Measurements from ENCODE around the gene NRROS. TPM values are rescaled to one million over a fixed set of nuclear protein-coding genes. Genes with fewer than 3 reads are reported as not detected.

The NRROS gene
- total and polyA plus RNA-seq, 2 of the 13 experiments (the other 11 are each of a cell fraction or from before 2014, with no cell fraction given) = not detected

GRCh38 chr3:196695849-196696226, 56.3 kb downstream of the NRROS start (continued):
- TF ChIP-seq NR2C2 (CRISPR knock-in tag; IDR thresholded peaks at IDR 0.05; ENCODE audit: borderline replicate concordance) = no peak

DNA sequence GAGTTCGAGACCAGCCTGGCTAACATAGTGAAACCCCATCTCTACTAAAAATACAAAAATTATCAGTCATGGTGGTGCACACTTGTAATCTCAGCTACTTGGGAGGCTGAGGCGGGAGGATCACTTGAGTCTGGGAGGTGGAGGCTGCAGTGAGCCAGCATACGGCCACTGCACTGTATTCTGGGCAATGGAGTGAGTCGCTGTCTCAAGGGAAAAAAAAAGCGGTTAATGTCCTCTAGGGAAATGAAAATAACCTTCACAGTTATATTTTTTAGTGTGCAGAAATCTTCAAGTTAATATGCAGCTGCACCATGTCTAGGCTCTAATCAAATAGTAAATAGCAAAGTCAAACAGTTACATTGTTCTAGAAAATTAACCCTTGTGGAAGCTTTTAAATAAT, 57.8 kb downstream of the NRROS start:
- no peak for TF ChIP-seq BHLHE40 (IDR thresholded peaks at IDR 0.05; ENCODE audit: low read length)
- TF ChIP-seq CCAR2 (optimal IDR thresholded peaks at IDR 0.05; ENCODE audit: low read depth, low read length) = no peak
- TF ChIP-seq FOXC1 (CRISPR knock-in tag; IDR thresholded peaks at IDR 0.05; ENCODE audit: borderline replicate concordance) = no peak
- no peak for TF ChIP-seq PRPF4 (IDR thresholded peaks at IDR 0.05; ENCODE audit: low read depth, low read length, poor library complexity, severe bottlenecking)
- TF ChIP-seq NFIC (IDR thresholded peaks at IDR 0.05; ENCODE audit: low read length) = no peak
- H3K79me2 ChIP-seq (ENCODE audit: insufficient read depth, low read length) = no peaks in the 10 kb centered on the region
- no peak for FAIRE-seq
- H3K36me3 ChIP-seq (replicated peaks in 1 of 2; ENCODE audit: control insufficient read depth in 1 of 2, insufficient read depth in 2 of 2, low read length in 2 of 2) = no peaks in the 10 kb centered on the region
- in situ Hi-C loops (cut with HindIII; ENCODE audit: extremely low pct_ligation_motif_present, low pct_unique_long_range_greater_than_20kb) (no loop called here), intact Hi-C loops (cut with micrococcal nuclease; ENCODE audit: unreplicated experiment) (no loop called here)
- no peak overlapping the region for H3K4me2 ChIP-seq (ENCODE audit: low read depth, low read length)
- H2AFZ ChIP-seq (ENCODE audit: low read length) = no peak overlapping the region
- no peaks in the 10 kb centered on the region for H4K20me1 ChIP-seq (ENCODE audit: insufficient read depth, low read length)
- no peaks in the 10 kb centered on the region for H3K4me1 ChIP-seq (ENCODE audit: insufficient read depth, low read length)
- CTCF ChIA-PET (ENCODE audit: low intra/inter-chr PET ratio, low total read pairs) = no interaction called here
- no peak overlapping the region for H3K9ac ChIP-seq (ENCODE audit: insufficient read depth, low read depth, low read length)
- H3K4me3 ChIP-seq (replicated peaks in 1 of 3; ENCODE audit: insufficient read depth in 1 of 3, low read depth in 2 of 3, low read length in 3 of 3) = no peak overlapping the region
- ATAC-seq = no peak
- DNase-seq (ENCODE audit: low spot score) = no peak
- BruUV-seq (replicated peaks) = no TSS peak
- no peaks in the 10 kb centered on the region for H3K9me3 ChIP-seq (ENCODE audit: low read length)
- H3K27ac ChIP-seq (ENCODE audit: extremely low read length, insufficient read depth, low read length) = no peak overlapping the region
- 70% methylated on average over 5 of the region's 5 CpGs for WGBS (ENCODE audit: low lambda C conversion rate)
- POLR2A ChIA-PET = no interaction called here
- H3K27me3 ChIP-seq (ENCODE audit: control insufficient read depth in 1 of 2, insufficient read depth in 2 of 2, low read length in 2 of 2) = peaks cover 0 to under 1% of the 10 kb centered on the region in 2 experiments; a peak in 2 of 5 replicates

DNA sequence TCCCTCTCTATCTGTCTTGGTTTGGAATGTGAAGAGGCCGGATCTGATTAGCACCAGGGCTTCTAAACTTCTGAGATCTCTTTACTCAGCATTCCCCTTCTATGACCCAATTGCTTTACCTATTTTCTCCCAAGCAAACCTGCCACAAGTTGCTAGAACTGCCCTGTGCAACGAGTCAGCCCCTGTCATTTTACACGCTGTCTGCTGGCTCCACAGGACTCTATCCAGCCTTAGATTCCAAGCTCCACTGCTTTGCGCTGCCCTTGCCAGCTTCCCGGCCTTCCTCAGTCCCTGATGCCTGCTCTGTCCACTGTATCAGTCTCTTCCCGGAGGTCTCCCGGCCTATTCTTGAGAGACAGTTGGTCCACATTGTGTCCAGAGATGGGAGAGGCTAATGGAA, 60.3 kb downstream of the NRROS start:
- H3K4me1 ChIP-seq (ENCODE audit: insufficient read depth, low read length) = no peaks in the 10 kb centered on the region
- TF ChIP-seq MATR3 (CRISPR knock-in tag; IDR thresholded peaks at IDR 0.05) = no peak
- TF ChIP-seq, protein P1, sequence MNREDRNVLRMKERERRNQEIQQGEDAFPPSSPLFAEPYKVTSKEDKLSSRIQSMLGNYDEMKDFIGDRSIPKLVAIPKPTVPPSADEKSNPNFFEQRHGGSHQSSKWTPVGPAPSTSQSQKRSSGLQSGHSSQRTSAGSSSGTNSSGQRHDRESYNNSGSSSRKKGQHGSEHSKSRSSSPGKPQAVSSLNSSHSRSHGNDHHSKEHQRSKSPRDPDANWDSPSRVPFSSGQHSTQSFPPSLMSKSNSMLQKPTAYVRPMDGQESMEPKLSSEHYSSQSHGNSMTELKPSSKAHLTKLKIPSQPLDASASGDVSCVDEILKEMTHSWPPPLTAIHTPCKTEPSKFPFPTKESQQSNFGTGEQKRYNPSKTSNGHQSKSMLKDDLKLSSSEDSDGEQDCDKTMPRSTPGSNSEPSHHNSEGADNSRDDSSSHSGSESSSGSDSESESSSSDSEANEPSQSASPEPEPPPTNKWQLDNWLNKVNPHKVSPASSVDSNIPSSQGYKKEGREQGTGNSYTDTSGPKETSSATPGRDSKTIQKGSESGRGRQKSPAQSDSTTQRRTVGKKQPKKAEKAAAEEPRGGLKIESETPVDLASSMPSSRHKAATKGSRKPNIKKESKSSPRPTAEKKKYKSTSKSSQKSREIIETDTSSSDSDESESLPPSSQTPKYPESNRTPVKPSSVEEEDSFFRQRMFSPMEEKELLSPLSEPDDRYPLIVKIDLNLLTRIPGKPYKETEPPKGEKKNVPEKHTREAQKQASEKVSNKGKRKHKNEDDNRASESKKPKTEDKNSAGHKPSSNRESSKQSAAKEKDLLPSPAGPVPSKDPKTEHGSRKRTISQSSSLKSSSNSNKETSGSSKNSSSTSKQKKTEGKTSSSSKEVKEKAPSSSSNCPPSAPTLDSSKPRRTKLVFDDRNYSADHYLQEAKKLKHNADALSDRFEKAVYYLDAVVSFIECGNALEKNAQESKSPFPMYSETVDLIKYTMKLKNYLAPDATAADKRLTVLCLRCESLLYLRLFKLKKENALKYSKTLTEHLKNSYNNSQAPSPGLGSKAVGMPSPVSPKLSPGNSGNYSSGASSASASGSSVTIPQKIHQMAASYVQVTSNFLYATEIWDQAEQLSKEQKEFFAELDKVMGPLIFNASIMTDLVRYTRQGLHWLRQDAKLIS (CRISPR knock-in tag; IDR thresholded peaks at IDR 0.05) = no peak
- no peak for TF ChIP-seq KDM5B (CRISPR knock-in tag; IDR thresholded peaks at IDR 0.05; ENCODE audit: borderline replicate concordance)
- TF ChIP-seq POGK (CRISPR knock-in tag; conservative IDR thresholded peaks at IDR 0.05) = no peak
- no TSS peak for BruUV-seq (replicated peaks)
- FAIRE-seq = no peak
- DNase-seq (ENCODE audit: low spot score) = no peak
- H3K4me3 ChIP-seq (replicated peaks in 1 of 3; ENCODE audit: insufficient read depth in 1 of 3, low read depth in 2 of 3, low read length in 3 of 3) = no peak overlapping the region
- peak overlapping the region; percentile 54 for H2AFZ ChIP-seq (ENCODE audit: low read length)
- H3K27me3 ChIP-seq (ENCODE audit: control insufficient read depth in 1 of 2, insufficient read depth in 2 of 2, low read length in 2 of 2) = no peaks in the 10 kb centered on the region; a peak in 1 of 5 replicates
- intact Hi-C loops (cut with micrococcal nuclease; ENCODE audit: unreplicated experiment) (no loop called here), in situ Hi-C loops (cut with HindIII; ENCODE audit: extremely low pct_ligation_motif_present, low pct_unique_long_range_greater_than_20kb) (no loop called here)
- H4K20me1 ChIP-seq (ENCODE audit: insufficient read depth, low read length) = no peaks in the 10 kb centered on the region
- H3K27ac ChIP-seq (ENCODE audit: extremely low read length, insufficient read depth, low read length) = no peak overlapping the region
- H3K4me2 ChIP-seq (ENCODE audit: low read depth, low read length) = peak overlapping the region; percentile 23; the same call in 1 of the 2 replicates
- POLR2A ChIA-PET = no interaction called here
- no peaks in the 10 kb centered on the region for H3K79me2 ChIP-seq (ENCODE audit: insufficient read depth, low read length)
- no peaks in the 10 kb centered on the region for H3K9me3 ChIP-seq (ENCODE audit: low read length)
- CTCF ChIA-PET (ENCODE audit: low intra/inter-chr PET ratio, low total read pairs) = no interaction called here
- 34% methylated on average over 7 of the region's 7 CpGs for WGBS (ENCODE audit: low lambda C conversion rate)
- no peak overlapping the region for H3K9ac ChIP-seq (ENCODE audit: insufficient read depth, low read depth, low read length)
- ATAC-seq = peak; percentile 53; the same call in 2 of the 3 replicates
- H3K36me3 ChIP-seq (replicated peaks in 1 of 2; ENCODE audit: control insufficient read depth in 1 of 2, insufficient read depth in 2 of 2, low read length in 2 of 2) = no peaks in the 10 kb centered on the region

Measured in HepG2 (cell line).